Sigmoid colon (tissue), 4 donors: ENCODE measurements around the gene SPATA20.

Experiments
- EP300 ChIP-seq, 4 donors: sonication (generic); formaldehyde crosslinking; IDR thresholded peaks; one replicate each; pipeline ENCODE4 v1.6.1; 2017; ENCODE audit warnings: antibody characterized with exemption in 4 of 4
- POLR2A ChIP-seq, 2 donors: fragments of 450-650 bp; IDR thresholded peaks; one replicate each; pipeline ENCODE4 v1.6.1; 2016; ENCODE audit warnings: antibody characterized with exemption in 2 of 2, mild to moderate bottlenecking in 2 of 2, moderate library complexity in 2 of 2
- TF ChIP-seq, protein P1 (sequence below), 4 experiments: fragments of 450-650 bp in 3 of 4; fragments of 200-600 bp in 1 of 4; IDR thresholded peaks; one replicate each; pipeline ENCODE4 v1.5.1; 2016 to 2019; ENCODE audit warnings: antibody characterized with exemption in 4 of 4, mild to moderate bottlenecking in 3 of 4, moderate library complexity in 2 of 4

GRCh38 chr17:50601823-50602375 is 54.9 kb downstream of the SPATA20 start:
- TF ChIP-seq, protein P1, sequence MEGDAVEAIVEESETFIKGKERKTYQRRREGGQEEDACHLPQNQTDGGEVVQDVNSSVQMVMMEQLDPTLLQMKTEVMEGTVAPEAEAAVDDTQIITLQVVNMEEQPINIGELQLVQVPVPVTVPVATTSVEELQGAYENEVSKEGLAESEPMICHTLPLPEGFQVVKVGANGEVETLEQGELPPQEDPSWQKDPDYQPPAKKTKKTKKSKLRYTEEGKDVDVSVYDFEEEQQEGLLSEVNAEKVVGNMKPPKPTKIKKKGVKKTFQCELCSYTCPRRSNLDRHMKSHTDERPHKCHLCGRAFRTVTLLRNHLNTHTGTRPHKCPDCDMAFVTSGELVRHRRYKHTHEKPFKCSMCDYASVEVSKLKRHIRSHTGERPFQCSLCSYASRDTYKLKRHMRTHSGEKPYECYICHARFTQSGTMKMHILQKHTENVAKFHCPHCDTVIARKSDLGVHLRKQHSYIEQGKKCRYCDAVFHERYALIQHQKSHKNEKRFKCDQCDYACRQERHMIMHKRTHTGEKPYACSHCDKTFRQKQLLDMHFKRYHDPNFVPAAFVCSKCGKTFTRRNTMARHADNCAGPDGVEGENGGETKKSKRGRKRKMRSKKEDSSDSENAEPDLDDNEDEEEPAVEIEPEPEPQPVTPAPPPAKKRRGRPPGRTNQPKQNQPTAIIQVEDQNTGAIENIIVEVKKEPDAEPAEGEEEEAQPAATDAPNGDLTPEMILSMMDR (IDR thresholded peaks at IDR 0.05): no peak
- no peak for TF ChIP-seq EP300 (IDR thresholded peaks at IDR 0.05)
- TF ChIP-seq POLR2A (IDR thresholded peaks at IDR 0.05): no peak
